ENCODE measurements around the gene ABCD1.
"Not testable (repeated sequence)": the region's sequence is repeated elsewhere in the genome, so short reads cannot be mapped to it uniquely, and the experiment has no call there.

The ABCD1 gene

DNA sequence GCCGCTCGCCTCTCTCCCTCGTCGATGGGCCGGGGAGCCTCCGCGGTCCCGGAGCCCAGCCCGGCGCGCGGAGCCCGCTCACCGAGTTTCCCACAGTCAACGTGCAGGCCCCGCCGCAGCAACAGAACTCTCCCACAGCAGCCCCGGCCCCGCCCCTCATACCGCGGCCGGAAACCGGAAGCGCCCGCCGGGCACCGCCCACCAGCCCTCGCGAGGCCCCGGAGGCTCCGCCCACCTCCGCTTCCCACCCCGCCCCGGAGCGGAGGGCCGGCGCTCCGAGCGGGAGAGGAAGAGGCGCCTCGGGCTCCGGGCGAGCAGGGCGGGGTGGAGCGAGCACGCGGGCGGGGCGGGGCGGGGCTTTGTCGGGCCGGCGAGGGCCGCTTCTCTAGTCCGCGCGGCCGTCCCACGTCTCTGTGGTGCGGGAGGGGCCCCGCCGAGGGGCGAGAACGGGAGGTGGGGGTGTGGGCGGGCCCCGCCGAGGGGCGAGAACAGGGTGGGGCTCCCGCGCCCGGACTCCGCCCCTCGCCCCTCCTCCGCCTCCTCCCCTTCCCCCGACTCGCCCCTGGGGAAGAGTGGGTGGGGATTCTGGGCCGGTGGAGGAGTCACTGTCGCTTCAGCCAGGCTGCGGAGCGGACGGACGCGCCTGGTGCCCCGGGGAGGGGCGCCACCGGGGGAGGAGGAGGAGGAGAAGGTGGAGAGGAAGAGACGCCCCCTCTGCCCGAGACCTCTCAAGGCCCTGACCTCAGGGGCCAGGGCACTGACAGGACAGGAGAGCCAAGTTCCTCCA lies at the start of gene ABCD1, which contains the start of gene BCAP31:
ABCD1 (plus strand) TSS at position 605 of the 787 bp plus-strand sequence. CDS start 411 bp downstream, outside the sequence.
BCAP31 (minus strand) TSS at position 136 of the 787 bp plus-strand sequence. CDS start 1,143 bp downstream, outside the sequence.
- DNase-seq: peak; percentile 69 to 94

DNA sequence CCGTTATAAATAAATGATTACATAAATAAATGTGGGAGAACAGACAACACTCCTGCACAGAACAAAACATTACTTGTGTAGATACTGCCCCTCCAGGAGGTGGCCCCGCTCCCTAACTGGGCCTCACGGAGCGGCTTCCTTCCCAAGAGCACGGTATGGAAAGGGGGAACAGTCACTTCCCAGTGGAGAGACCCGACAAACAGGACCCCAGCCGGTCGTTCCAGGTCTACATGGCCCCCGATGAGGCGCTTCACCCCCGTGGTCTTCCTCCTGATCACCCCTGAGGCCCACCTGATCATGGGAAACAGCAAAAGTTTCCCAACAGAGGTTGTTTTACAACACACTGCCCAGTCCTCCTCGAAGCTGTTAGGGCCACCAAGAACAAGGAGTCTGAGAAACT lies 43.5 kb upstream of the ABCD1 start:
- DNase-seq: no peak

DNA sequence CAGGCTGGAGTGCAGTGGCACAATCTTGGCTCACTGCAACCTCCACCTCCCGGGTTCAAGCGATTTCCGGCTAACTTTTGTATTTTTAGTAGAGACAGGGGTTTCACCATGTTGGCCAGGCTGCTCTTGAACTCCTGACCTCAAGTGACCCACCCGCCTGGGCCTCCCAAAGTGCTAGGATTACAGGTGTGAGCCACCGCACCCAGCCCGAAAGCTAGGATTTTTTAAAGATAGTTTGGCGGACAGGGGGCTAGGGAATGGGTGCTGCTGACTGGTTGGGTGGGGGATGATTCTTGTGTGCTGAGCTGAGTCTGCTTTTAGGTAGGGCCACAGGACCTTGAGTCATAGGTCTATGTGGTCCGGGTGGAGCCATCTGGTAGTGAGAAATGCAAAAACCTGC lies 41.2 kb upstream of the ABCD1 start:
- not testable (repeated sequence) for DNase-seq

DNA sequence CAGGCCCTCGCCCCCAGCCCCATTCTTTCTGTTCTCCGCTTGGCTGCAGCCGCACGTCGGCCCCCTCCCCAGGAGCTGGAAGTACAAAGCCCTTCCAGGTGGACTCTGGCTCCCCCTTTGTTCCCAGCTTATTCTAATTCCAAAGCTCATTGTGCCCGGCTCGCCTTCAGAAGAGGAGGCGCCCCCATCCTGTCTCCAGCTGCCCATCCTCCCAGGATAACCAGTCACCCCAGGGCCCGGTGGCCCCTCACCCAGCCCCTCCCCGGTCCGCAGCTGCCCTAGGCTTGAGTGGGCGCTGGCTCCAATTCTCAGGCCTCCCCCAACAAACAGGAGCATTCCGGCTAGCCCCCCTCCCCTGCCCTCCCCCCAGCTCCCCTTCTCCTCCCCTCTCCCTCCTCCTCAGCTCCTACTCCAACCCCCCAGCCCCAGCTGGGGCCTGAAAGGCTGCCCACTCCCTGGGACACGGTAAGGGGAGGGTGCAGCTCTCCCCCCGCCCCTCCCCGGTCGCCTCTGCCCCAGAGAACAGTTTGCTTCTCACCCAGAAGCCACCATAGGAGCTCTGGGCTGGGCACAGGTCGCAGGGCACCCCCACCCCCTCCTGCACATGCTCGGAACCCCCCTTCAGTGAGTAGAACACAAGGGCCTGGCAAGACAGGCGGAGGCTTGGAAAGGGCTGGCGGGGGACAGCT lies 40.0 kb upstream of the ABCD1 start:
- DNase-seq: no peak

DNA sequence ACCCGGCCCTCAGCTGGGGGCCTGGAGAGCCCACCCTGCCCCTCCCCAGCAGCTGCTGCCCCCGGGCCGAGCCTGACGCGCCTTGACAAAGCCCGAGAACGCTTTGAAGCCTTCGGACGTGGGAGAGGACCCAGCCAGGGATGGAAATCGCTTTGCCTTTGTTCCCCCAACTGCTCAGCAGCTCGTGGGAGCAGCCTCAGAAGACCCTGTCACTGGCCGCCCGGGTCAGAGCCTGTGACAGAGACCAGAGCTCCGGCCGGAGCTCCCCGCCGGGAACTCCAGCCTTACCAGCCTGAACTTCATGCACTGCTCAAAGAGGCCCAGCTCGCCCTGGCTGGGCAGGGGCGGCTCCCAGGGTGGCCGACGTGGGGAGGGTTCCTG lies 39.5 kb upstream of the ABCD1 start:
- no peak for DNase-seq

DNA sequence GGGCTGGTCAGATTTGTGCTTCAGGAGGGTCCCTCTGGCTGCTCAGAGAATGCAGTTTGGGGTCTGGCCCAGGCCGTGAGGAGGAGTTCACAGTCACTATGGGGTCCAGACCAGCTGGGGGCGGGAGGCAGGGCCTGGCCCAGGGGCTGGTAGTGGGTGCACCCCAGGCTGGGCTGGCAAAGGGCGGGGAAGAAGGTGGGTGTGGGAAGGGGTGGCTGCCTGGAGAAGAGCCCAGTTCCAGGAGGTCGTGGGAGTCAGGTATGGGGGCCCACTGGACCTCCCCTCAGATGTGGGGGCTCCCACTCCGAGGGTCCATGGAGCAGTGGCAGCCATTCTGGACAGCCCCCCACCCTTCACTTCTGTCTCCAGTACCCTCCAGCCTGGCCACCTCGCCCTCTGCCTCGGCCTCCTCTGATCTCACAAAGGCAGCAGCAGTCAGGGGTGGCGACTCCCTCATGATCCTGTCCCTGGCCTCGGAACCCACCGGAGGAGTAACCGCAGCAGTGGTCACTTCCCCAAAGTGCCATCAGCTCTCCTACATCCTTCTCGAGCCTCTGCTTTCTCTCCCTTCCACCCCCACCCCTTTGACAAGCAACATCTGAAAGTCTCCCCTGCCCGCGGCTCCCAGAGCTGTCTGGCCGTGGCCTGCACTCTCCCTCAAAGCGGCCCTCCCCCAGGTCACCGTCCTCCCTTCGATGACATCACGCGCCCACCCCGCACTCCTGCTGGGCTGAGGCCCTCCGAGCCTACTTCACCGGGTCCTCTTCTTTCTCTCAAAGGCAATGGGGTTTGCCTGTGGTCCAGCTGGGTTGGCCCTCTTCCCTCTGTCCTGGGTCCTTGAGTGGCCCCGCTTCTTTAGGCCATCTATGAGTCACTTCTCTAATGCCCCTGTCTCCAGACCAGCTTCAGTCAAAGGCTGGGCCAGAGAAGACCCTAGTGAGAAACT lies 38.6 kb upstream of the ABCD1 start:
- no peak for DNase-seq

DNA sequence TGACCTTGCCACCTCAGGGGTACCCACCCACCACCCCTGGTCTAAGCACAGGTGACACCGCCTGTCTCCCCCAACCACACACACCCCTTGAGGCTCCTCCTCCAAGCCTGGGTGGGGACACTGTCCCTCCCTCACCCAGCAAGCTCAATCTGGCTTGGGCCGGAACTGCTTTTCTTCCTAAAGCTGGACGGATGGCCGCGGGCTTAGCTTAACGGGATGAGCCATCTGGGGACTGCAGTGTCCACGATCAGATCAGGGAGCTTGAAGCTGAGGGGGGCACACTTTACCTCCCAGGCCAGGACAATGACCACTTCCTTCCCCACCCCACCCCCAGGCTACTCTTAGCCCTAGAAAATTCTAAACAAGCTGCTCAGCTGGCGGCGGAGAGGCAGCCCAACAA lies 37.9 kb upstream of the ABCD1 start:
- DNase-seq: no peak

DNA sequence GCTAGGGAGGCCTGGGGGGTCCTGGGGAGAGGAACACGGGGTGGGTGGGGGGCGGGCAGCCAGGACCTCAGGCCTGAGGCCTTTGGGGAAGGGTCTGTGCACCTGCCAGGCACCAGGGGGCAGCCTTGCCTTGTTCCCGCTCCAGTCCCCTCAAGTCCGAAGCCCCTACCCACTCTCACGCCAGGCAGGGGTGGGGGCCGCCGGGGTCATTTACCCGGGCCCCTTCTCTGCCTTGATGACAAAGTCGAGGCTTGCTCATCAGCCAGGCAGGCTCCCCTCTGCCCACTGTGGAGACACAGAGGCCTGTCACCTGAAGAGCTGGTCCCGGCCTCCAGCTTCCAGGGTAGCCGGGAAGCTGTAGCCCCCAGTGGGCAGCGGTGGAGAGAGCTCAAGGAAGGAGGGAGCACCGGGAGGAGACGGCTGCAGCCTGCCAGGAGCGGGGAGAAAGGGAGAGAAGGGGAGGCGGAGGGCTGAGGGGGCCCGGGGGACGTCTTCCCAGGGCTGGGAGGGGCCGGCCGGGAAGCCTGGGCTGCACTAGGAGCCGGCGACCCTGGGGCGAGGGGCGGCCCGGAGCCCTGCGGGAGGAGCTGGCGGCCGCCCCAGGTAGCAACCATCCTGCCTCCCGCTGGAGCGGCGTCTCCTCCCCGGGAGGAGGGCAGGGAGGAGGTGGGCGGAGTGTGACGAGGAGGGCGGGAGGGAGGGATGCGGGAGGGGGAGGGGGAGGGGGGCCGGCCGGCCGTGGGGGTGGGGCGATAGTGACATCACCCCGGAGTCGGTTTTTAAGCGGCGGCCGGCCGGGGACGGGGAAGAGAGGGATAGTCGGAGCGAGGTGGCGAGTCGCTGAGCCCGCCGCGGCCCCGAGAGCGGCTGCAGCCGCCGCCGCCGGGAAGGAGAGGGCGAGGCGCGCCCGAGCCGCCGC lies 37.3 kb upstream of the ABCD1 start, which contains the start of gene SLC6A8:
SLC6A8 (plus strand) TSS at position 806 of the 919 bp plus-strand sequence. CDS start 649 bp downstream, outside the sequence.
- DNase-seq: peak; percentile 50 to 79

DNA sequence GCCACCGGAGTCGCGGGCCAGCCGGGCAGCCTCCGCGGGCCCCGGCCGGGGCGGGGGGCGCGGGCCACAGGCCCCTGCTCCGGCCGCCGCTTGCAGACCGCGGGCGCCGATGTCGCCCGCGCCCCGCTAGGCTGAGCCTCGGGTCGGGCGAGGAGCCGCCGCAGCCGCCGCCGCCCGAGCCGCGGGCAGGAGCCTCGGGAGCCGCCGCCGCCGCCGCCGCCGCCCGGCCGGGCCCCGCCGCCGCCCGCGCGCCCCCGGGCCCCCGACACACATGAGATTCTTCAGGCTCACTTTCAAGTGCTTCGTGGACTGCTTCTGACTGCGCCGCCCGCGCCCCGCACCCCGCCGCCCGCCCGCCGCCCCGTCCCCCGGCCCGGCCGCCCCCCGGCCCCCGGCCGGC lies 36.6 kb upstream of the ABCD1 start:
- no peak for DNase-seq

DNA sequence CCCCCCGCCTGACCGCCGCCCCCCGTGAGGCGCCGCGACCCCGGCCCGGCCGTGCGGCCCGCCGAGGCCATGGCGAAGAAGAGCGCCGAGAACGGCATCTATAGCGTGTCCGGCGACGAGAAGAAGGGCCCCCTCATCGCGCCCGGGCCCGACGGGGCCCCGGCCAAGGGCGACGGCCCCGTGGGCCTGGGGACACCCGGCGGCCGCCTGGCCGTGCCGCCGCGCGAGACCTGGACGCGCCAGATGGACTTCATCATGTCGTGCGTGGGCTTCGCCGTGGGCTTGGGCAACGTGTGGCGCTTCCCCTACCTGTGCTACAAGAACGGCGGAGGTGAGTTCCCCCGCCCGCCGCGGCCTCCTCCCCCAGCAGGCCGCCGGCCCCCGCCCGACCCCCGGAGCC lies 36.1 kb upstream of the ABCD1 start:
- peak in 1 of 2 experiments; percentile 45 for DNase-seq

DNA sequence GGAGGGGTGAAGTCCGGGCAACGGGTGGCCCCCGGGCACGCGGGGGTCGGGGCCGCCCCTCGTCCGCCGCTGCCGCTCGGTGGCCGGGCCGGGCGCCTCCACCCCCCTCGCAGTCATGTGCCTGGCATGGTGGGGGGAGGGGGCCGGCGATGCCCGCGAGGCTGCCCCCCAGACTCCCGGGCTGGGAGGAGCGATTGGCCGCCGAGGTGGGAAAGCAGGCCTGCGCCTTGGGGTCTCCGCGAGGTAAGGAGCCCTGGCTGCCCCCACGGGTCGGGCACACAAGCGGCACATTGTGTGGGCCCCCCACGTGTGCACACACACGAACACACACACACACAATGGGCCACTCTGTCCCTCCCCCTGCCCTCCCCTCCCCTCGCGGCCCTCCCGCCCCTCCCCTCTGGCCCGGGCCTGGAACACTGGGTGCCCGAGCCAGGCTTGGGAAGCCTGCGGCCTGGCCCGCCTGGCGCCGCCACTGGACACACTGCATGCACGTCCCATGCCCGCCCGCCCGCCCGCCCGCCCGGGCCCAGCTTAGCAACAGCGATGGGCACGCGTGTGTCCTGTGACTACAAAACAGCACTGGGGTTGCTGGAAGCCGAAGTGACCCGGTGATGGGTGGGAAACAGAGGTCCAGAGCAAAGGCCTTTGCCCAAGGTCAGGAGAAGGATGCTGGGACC lies 35.6 kb upstream of the ABCD1 start:
- peak in 1 of 2 experiments; percentile 61 for DNase-seq

DNA sequence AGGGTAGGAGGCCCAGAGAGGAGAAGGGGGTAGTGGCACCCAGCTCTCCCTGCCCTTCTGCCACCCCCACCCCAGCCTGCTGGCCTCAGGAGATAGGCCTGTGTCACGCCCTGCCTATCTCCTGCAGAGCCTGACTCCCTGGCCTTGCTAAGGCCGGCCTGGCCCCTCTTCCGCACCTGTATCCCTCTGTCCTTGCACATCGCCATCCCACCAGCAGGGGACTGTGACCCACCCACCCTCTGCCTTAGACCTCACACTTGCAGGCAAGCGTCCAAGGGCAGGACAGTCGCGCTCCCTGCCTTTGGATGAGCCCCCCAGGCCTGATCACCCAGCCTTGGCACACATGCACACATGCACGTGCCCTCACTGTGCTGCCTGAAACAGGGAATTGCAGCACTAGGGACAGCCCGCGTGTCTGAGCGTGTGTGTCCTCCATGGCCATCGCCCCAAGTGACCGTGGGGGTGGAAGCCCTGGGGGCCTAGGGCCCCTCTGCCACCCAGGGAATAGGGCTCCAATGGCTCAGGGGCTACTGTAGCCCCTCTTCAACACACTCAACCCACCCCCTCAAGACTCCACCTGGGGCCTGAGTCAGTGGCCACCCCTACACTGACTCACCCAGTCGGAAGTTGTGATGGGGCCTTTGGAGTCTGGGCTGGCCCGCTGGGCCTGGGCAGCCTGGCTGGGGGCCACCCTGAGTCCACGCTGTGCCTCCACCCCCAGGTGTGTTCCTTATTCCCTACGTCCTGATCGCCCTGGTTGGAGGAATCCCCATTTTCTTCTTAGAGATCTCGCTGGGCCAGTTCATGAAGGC lies 34.8 kb upstream of the ABCD1 start:
- DNase-seq: peak in 1 of 2 experiments; percentile 30

DNA sequence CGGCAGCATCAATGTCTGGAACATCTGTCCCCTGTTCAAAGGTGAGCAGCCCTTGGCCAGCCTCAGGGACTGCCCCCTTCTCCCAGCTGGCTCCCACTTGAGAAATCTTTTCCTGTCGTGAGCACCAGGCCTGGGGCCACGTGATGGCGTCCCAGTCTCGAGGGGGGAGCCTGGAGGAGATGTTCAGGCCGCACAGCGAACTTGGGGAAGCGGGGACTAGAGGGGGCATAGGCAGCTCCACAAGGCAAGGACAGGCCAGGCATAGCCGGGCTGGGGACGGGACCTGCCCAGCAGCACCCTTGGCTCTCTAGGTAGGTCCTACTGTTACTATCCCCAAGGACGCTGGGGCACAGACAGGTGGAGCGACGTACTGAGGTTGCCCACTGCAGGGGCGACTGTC lies 34.2 kb upstream of the ABCD1 start:
- DNase-seq: no peak

DNA sequence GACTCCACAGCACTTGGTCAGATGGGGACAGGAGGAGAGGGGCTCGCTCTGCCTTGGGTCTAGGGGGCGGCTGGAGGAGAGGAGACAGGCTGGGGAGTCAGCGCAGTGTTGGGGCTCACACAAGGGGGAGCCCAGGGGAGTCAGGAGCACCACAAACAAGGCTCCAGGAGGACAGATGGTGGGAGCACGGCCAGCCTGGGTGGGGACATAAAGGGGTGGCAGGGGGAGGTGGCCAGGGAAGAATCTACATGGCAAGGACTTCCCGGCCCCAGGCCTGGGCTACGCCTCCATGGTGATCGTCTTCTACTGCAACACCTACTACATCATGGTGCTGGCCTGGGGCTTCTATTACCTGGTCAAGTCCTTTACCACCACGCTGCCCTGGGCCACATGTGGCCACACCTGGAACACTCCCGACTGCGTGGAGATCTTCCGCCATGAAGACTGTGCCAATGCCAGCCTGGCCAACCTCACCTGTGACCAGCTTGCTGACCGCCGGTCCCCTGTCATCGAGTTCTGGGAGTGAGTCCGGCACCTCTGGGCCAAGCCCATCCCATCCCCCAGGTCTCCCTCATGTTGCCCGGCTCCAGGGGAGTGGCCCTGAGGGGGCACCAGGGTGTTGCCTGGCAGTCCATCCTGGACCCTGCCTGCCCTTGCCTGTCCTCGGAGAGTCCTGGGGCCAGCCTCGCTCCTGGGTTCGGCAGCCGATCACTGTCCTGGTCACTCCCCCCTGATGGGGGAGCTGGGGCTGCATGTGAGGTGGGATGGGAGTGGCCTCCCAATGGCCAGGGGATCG lies 33.4 kb upstream of the ABCD1 start:
- DNase-seq: not testable (repeated sequence)

DNA sequence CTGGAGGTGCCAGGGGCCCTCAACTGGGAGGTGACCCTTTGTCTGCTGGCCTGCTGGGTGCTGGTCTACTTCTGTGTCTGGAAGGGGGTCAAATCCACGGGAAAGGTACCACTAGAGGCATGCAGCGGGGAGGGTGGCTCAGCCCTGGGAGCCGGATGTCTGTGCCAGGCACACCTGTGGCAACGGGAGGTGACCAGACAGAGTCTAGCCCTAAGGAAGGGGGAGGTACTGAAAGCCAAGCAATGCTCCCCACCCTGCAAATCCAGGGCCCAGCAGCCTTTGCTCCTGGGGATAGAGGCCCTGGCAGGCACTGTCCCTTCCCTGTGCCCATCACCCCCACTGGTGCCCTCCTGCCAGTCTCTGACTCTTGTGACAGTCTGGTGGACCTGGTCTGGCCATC lies 32.7 kb upstream of the ABCD1 start:
- no peak for DNase-seq

DNA sequence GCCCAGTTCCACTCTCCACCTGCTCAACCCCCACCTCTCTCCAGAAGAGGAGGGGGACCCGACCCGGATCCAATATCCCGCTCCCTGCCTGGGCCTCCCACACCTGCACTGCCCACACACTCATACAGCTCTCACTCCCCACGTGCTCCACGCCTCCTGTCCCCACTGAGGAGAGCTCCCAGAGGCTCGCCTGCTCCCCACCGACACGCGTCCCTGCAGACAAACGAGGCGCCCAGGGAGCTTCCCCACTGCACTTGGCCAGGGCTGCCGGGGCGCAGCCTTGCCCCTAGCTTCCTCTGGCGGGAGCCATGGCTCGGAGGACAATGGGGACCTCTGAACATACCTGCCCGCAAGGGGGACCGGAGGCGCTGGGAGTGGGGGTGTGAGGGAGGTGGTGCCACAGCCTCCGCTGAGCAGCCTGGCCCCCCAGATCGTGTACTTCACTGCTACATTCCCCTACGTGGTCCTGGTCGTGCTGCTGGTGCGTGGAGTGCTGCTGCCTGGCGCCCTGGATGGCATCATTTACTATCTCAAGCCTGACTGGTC lies 32.0 kb upstream of the ABCD1 start:
- no peak for DNase-seq

DNA sequence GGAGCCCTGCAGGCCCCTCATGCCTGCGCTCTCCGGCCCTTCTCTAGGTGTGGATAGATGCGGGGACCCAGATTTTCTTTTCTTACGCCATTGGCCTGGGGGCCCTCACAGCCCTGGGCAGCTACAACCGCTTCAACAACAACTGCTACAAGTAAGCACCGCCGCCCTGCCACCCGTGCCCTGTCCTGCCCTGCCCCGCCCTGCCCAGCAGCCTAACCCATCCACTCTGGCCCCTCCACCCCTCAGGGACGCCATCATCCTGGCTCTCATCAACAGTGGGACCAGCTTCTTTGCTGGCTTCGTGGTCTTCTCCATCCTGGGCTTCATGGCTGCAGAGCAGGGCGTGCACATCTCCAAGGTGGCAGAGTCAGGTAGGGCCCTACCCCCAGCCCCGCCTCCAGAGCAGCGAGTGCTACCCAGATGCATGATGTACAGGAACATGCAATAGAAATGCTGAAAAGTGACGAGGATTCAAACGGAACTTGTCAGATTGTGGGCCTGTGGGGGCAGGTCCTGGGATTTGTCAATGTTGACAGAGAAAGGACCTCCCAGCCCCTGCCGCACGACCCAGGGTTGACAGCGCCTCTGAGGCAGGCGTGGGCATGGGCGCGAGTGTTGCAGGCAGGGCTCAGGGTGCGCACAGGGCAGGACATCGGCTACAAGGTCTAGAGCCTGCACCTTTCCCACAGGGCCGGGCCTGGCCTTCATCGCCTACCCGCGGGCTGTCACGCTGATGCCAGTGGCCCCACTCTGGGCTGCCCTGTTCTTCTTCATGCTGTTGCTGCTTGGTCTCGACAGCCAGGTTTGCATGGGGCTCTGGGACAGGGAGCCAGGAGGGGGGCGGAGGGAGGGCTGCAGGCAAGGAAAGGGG lies 31.2 kb upstream of the ABCD1 start:
- no peak for DNase-seq

DNA sequence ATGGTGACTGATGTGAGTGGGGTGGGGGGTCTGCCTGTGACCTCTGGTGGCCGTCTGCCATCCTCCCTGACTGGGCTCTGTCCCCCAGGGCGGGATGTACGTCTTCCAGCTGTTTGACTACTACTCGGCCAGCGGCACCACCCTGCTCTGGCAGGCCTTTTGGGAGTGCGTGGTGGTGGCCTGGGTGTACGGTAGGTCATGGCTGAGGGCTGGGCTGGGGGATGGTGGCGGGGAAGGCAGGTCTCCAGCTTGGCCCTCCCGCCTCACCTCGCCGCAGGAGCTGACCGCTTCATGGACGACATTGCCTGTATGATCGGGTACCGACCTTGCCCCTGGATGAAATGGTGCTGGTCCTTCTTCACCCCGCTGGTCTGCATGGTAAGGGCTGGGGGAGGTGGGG lies 30.4 kb upstream of the ABCD1 start:
- not testable (repeated sequence) for DNase-seq

Measured in NCI-H526 (cell line).